ENCODE measurements around the gene ARHGAP23.
"Not testable (repeated sequence)": the region's sequence is repeated elsewhere in the genome, so short reads cannot be mapped to it uniquely, and the experiment has no call there.

Gene ARHGAP23

DNA sequence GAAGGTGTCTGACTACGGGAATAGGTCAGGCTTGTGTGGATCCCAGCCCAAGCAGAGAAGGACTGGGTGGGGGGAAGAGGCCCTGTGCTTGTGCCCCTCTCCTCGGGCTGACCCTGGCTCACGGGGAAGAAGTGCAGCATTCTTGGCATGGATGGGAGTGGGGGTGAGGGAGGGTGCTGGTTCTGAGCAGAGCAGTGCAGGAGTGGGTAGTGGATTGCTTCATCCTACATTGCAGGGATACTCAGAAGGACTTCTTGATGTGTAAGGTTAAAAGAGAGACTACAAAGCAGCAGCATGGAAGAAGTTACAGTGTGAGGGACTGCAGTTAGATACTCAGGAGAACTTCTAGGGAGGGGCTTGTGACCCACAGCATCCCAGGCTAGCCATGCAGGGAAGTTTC lies 2.1 kb downstream of the ARHGAP23 start:
- Histone ChIP-seq H3K36me3 (ENCODE audit: control insufficient read depth, insufficient read depth, low read length) (no peaks in the 10 kb centered on the region), H3K4me1 (ENCODE audit: control insufficient read depth, insufficient read depth, low read length, poor library complexity, severe bottlenecking) (peaks cover 11% of the 10 kb centered on the region), H3K27ac (ENCODE audit: insufficient read depth, low read length, poor library complexity, severe bottlenecking) (no peak overlapping the region), H3K27me3 (replicated peaks; ENCODE audit: control insufficient read depth, insufficient read depth, low read length, poor library complexity, severe bottlenecking) (no peaks in the 10 kb centered on the region), H3K4me3 (ENCODE audit: insufficient read depth, low read depth, low read length, poor library complexity, severe bottlenecking) (no peak overlapping the region), H3K9me3 (ENCODE audit: control insufficient read depth, low read length) (no peaks in the 10 kb centered on the region)
- DNase-seq = no peak

DNA sequence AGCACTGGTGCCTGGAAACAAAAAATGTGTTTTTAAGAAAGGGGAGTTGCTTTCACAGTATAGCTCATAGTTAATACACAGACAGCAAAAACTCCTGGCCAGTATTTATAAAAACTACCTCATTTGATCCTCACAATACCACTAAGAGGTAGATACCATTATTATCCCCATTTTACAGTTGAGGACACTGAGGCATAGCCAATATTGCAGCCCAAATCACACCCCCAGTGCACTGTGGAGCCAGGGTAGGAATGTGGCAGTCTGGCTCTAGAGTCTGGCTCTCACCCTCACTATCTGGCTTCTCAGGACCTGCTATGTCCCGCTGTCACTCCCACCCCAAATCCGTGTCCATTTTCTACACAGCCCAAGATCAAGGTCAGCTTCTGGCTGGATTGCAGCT lies 2.6 kb downstream of the ARHGAP23 start:
- H3K27me3 ChIP-seq (replicated peaks; ENCODE audit: control insufficient read depth, insufficient read depth, low read length, poor library complexity, severe bottlenecking) = no peaks in the 10 kb centered on the region
- DNase-seq = no peak

DNA sequence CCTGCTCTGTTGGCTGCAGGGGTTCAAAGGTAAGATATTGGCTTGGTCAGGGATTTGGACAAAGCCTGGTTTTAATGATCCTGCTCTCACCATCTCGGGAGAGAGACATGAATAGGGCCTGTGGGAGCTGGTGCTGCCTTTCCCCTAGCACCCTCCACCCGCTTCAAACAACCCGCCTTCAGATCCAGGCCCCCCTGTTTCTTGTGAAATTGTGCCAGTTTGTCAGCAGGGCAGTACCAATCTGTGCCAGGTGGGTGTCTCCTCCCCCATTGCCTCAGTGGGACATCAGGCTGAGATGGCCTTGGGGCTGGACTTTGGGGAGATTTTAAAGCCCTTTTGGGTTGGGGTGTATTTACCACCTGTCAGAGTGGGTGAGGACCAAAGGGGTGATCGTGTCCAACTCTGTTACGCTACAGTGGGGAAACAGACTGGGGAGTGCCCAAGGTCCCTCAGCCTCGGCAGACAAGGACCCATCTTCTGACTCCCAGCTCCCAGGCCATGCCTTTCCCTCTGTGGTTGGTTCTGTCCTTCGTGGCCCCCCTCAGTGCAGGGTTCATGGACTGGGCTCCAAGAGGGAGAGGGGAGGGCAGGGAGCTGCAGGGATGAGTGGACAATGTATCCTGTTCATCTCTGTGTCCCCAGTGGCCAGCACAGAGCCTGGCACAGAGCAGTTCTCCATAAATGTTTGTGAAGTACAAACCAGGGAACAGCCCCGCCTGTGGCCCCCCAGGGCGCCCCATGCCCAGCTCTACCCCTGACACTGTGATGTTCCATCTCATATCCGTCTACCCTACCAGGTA lies 3.3 kb downstream of the ARHGAP23 start:
- DNase-seq = no peak
- H3K4me3 ChIP-seq (ENCODE audit: insufficient read depth, low read depth, low read length, poor library complexity, severe bottlenecking) = no peak overlapping the region
- H3K27ac ChIP-seq (ENCODE audit: insufficient read depth, low read length, poor library complexity, severe bottlenecking) = no peak overlapping the region
- no peaks in the 10 kb centered on the region for H3K27me3 ChIP-seq (replicated peaks; ENCODE audit: control insufficient read depth, insufficient read depth, low read length, poor library complexity, severe bottlenecking)
- peaks cover 11% of the 10 kb centered on the region for H3K4me1 ChIP-seq (ENCODE audit: control insufficient read depth, insufficient read depth, low read length, poor library complexity, severe bottlenecking)
- H3K36me3 ChIP-seq (ENCODE audit: control insufficient read depth, insufficient read depth, low read length) = no peaks in the 10 kb centered on the region
- H3K9me3 ChIP-seq (ENCODE audit: control insufficient read depth, low read length) = no peaks in the 10 kb centered on the region

More for the DNA sequence above, 2.6 kb downstream of the ARHGAP23 start:
- no peaks in the 10 kb centered on the region for H3K36me3 ChIP-seq (ENCODE audit: control insufficient read depth, insufficient read depth, low read length)
- H3K27ac ChIP-seq (ENCODE audit: insufficient read depth, low read length, poor library complexity, severe bottlenecking) = no peak overlapping the region
- peaks cover 11% of the 10 kb centered on the region for H3K4me1 ChIP-seq (ENCODE audit: control insufficient read depth, insufficient read depth, low read length, poor library complexity, severe bottlenecking)
- no peak overlapping the region for H3K4me3 ChIP-seq (ENCODE audit: insufficient read depth, low read depth, low read length, poor library complexity, severe bottlenecking)
- no peaks in the 10 kb centered on the region for H3K9me3 ChIP-seq (ENCODE audit: control insufficient read depth, low read length)

DNA sequence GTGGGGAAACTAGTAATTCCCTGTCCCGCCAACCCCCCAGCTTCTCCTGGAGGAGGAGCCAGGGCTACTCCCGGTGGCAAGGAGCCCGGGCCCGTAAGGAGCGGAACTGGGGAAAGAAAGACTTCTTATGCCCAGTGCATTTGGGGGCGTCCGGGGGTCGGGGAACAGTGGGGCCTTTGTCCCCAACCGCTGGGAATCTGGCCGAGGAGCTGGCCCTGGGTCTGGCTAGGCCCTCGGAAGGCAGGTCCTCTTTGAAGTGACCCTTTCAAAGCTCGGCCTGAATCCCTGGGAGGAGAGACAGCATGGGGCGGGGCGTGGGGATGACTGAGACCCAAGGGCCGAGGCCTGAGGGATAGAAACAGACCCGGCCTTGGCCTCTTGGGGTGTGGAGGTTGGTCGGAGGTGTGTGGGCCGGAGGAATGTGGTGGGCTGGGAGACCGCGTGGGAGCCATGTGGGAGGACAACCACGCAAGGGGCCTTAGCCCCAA lies 6.0 kb downstream of the ARHGAP23 start:
- DNase-seq = no peak
- H3K27me3 ChIP-seq (replicated peaks; ENCODE audit: control insufficient read depth, insufficient read depth, low read length, poor library complexity, severe bottlenecking) = no peaks in the 10 kb centered on the region
- H3K4me3 ChIP-seq (ENCODE audit: insufficient read depth, low read depth, low read length, poor library complexity, severe bottlenecking) = no peak overlapping the region
- H3K9me3 ChIP-seq (ENCODE audit: control insufficient read depth, low read length) = no peaks in the 10 kb centered on the region
- no peaks in the 10 kb centered on the region for H3K4me1 ChIP-seq (ENCODE audit: control insufficient read depth, insufficient read depth, low read length, poor library complexity, severe bottlenecking)
- H3K27ac ChIP-seq (ENCODE audit: insufficient read depth, low read length, poor library complexity, severe bottlenecking) = no peak overlapping the region
- no peaks in the 10 kb centered on the region for H3K36me3 ChIP-seq (ENCODE audit: control insufficient read depth, insufficient read depth, low read length)

DNA sequence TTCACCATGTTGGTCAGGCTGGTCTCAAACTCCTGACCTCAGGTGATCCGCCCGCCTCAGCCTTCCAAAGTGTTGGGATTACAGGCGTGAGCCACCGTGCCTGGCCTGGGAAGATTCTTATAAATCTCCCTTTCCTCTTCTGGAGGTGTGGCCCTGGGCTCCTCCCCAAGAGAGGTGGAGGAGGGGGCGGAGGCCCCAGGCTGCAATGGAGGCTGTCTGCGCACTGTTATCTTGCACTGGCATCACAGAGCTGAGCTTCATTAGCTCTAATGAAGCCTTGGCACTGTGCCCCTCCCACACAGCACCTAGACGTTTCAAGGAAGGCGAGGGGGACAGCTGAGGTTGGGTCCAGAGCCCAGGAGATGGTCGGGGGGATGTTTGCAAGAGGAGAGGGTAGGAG lies 7.5 kb downstream of the ARHGAP23 start:
- no peaks in the 10 kb centered on the region for H3K4me1 ChIP-seq (ENCODE audit: control insufficient read depth, insufficient read depth, low read length, poor library complexity, severe bottlenecking)
- H3K36me3 ChIP-seq (ENCODE audit: control insufficient read depth, insufficient read depth, low read length) = no peaks in the 10 kb centered on the region
- DNase-seq = no peak
- no peak overlapping the region for H3K4me3 ChIP-seq (ENCODE audit: insufficient read depth, low read depth, low read length, poor library complexity, severe bottlenecking)
- no peak overlapping the region for H3K27ac ChIP-seq (ENCODE audit: insufficient read depth, low read length, poor library complexity, severe bottlenecking)
- no peaks in the 10 kb centered on the region for H3K27me3 ChIP-seq (replicated peaks; ENCODE audit: control insufficient read depth, insufficient read depth, low read length, poor library complexity, severe bottlenecking)
- H3K9me3 ChIP-seq (ENCODE audit: control insufficient read depth, low read length) = no peaks in the 10 kb centered on the region

DNA sequence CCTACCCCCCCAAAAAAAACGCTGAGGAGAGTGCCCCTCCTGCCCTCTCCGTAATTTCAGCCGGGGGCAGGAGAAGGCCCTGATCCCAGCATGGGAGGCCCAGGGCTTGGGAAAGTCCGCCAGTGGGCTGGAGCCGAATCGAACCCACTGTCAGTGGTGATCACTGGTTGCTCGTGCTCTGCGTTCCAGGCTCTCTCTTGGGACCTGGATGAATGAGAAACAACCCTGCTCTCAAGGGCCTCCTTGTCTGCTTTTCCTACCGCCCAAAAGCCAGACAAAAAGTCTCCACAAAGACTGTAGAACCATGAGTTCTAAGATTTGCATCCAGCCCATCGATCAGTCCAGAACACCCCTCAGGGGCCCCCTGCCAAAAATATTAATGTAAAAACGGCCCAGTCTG lies 8.1 kb downstream of the ARHGAP23 start:
- Histone ChIP-seq H3K4me1 (ENCODE audit: control insufficient read depth, insufficient read depth, low read length, poor library complexity, severe bottlenecking) (no peaks in the 10 kb centered on the region), H3K27ac (ENCODE audit: insufficient read depth, low read length, poor library complexity, severe bottlenecking) (no peak overlapping the region), H3K4me3 (ENCODE audit: insufficient read depth, low read depth, low read length, poor library complexity, severe bottlenecking) (no peak overlapping the region), H3K9me3 (ENCODE audit: control insufficient read depth, low read length) (no peaks in the 10 kb centered on the region), H3K36me3 (ENCODE audit: control insufficient read depth, insufficient read depth, low read length) (no peaks in the 10 kb centered on the region), H3K27me3 (replicated peaks; ENCODE audit: control insufficient read depth, insufficient read depth, low read length, poor library complexity, severe bottlenecking) (no peaks in the 10 kb centered on the region)
- DNase-seq = no peak

DNA sequence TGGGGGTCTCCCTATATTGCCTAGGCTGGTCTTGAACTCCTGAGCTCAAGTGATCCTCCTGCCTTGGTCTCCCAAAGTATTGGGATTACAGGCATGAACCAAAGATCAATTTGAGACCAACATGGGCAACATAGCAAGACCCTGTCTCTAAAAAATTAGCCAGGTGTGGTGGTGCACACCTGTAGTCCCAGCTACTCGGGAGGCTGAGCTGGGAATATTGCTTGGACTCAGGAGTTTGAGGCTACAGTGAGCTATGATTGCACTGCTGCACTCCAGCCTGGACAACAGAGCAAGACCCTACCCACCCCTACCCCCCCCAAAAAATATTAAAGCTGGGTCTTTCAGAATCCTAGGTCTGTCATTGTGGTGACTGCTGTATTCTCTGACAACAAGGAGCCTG lies 9.0 kb downstream of the ARHGAP23 start:
- not testable (repeated sequence) for H3K4me1 ChIP-seq (ENCODE audit: control insufficient read depth, insufficient read depth, low read length, poor library complexity, severe bottlenecking); H3K9me3 ChIP-seq (ENCODE audit: control insufficient read depth, low read length); H3K27me3 ChIP-seq (replicated peaks; ENCODE audit: control insufficient read depth, insufficient read depth, low read length, poor library complexity, severe bottlenecking); DNase-seq; H3K4me3 ChIP-seq (ENCODE audit: insufficient read depth, low read depth, low read length, poor library complexity, severe bottlenecking); H3K36me3 ChIP-seq (ENCODE audit: control insufficient read depth, insufficient read depth, low read length); H3K27ac ChIP-seq (ENCODE audit: insufficient read depth, low read length, poor library complexity, severe bottlenecking)

DNA sequence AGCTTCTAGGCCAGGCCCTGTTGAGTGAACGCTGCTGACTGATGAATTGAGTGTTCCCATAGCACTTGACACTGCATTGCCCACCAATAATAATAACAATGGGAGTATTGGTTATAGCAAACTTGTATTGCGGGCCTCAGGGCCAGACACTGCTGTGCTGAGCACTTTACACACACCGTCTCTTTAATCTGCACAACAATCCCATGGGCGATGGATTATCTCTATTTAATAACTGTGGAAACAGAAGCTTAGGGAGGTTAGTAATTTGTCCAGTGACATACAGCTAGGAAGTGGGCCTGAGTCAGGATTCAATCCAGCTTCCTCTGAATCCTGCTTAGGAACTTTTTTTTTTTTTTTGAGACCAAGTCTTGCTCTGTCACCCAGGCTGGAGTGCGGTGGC lies 11.2 kb downstream of the ARHGAP23 start:
- H3K36me3 ChIP-seq (ENCODE audit: control insufficient read depth, insufficient read depth, low read length) = no peaks in the 10 kb centered on the region
- no peaks in the 10 kb centered on the region for H3K9me3 ChIP-seq (ENCODE audit: control insufficient read depth, low read length)
- H3K4me3 ChIP-seq (ENCODE audit: insufficient read depth, low read depth, low read length, poor library complexity, severe bottlenecking) = no peak overlapping the region
- no peak for DNase-seq
- H3K27ac ChIP-seq (ENCODE audit: insufficient read depth, low read length, poor library complexity, severe bottlenecking) = no peak overlapping the region
- H3K4me1 ChIP-seq (ENCODE audit: control insufficient read depth, insufficient read depth, low read length, poor library complexity, severe bottlenecking) = peaks cover 4% of the 10 kb centered on the region
- peaks cover 3% of the 10 kb centered on the region for H3K27me3 ChIP-seq (replicated peaks; ENCODE audit: control insufficient read depth, insufficient read depth, low read length, poor library complexity, severe bottlenecking)

DNA sequence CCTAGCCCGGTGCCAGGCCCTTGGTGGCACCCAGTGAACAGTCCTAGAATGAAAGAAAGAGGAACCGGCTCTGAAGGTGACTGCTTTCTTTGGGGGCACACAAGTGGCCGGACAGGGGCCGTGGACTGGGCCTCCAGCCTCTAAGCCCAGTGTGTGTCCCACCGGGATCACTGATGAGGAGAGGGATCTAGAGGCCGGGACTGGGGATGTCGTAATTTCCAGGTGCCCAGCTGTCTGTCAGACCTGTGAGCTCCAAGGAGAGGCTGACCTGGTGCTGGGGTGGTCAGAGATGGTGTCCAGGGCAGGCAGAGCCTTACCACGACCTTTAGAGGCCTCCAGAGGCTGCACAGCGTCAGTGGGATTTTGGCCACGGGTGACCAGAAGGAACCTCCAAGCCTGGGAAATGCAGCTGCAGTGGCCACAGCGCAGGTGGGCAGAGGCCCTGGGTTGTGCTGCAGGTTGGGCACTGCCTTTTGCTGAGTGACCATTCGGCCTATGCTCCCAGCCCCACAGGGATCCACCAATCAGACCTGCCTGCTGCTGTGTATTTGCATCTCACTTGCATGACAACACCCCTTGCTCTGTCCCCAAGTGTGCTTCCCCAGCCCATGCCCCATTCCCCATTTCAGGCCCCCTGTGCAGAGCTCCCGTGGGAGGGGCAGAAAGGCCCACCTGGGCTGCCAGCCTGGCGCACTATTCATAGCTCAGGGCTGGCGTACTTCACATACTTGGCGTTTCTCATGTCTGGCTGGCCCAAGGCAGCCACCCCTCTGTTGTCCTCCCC lies 12.5 kb downstream of the ARHGAP23 start:
- H3K27me3 ChIP-seq (replicated peaks; ENCODE audit: control insufficient read depth, insufficient read depth, low read length, poor library complexity, severe bottlenecking) = peaks cover 4% of the 10 kb centered on the region
- no peaks in the 10 kb centered on the region for H3K36me3 ChIP-seq (ENCODE audit: control insufficient read depth, insufficient read depth, low read length)
- no peak overlapping the region for H3K27ac ChIP-seq (ENCODE audit: insufficient read depth, low read length, poor library complexity, severe bottlenecking)
- no peak for DNase-seq
- H3K4me3 ChIP-seq (ENCODE audit: insufficient read depth, low read depth, low read length, poor library complexity, severe bottlenecking) = no peak overlapping the region
- no peaks in the 10 kb centered on the region for H3K9me3 ChIP-seq (ENCODE audit: control insufficient read depth, low read length)
- peaks cover 4% of the 10 kb centered on the region for H3K4me1 ChIP-seq (ENCODE audit: control insufficient read depth, insufficient read depth, low read length, poor library complexity, severe bottlenecking)

DNA sequence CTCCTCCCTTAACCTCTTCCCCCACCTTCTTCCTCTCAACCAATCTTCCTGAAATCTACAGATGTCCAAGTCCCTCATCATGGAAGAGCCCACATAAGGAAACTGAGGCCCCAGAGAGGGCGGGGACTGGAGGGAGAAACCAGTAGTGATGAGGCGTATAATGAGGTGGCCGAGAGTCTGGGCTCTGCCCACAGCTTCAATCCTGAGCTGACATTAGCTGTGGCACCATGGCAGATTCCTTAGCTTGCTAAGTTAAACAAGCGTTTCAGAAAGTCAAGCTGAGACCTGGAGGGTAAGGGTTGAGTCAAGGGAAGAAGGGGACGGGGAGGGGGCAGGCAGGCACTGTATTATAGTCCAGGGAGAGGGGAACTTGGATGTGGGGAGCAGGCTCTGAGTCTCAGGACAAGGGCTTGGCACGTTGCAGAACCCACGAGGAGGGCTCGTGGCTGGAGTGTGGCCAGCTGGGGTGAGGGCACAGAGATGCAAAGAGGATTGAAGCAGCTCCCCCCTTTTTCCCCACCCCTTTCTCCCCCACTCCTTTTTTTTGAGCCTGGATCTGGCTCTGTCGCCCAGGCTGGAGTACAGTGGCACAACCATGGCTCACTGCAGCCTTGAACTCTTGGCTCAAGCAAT lies 13.3 kb downstream of the ARHGAP23 start:
- no peak overlapping the region for H3K4me3 ChIP-seq (ENCODE audit: insufficient read depth, low read depth, low read length, poor library complexity, severe bottlenecking)
- no peak for DNase-seq
- H3K27ac ChIP-seq (ENCODE audit: insufficient read depth, low read length, poor library complexity, severe bottlenecking) = no peak overlapping the region
- H3K27me3 ChIP-seq (replicated peaks; ENCODE audit: control insufficient read depth, insufficient read depth, low read length, poor library complexity, severe bottlenecking) = peaks cover 4% of the 10 kb centered on the region
- peaks cover 4% of the 10 kb centered on the region for H3K4me1 ChIP-seq (ENCODE audit: control insufficient read depth, insufficient read depth, low read length, poor library complexity, severe bottlenecking)
- H3K9me3 ChIP-seq (ENCODE audit: control insufficient read depth, low read length) = no peaks in the 10 kb centered on the region
- no peaks in the 10 kb centered on the region for H3K36me3 ChIP-seq (ENCODE audit: control insufficient read depth, insufficient read depth, low read length)

Data from effector memory CD4-positive, alpha-beta T cell (primary cell).